HCT116 (cell line): ENCODE data around the gene TMPO.

Experiments used
- CBX3 ChIP-seq: IDR thresholded peaks from 2 replicates; pipeline ENCODE4 v1.6.1; 2012; ENCODE audit warnings: low read depth
- CTCF ChIP-seq, 3 experiments: fragments of 200-600 bp in 1 of 3; sonication (generic) in 1 of 3; IDR thresholded peaks in 2 of 3; conservative IDR thresholded peaks in 1 of 3; 2 replicates each; pipeline ENCODE4 v1.5.1; 2012 to 2017; ENCODE audit warnings: low read depth in 2 of 3, low read length in 2 of 3, antibody characterized with exemption in 1 of 3, borderline replicate concordance in 1 of 3, control low read depth in 1 of 3, mild to moderate bottlenecking in 1 of 3, mixed read lengths in 1 of 3, mixed run types in 1 of 3, moderate library complexity in 1 of 3; ENCODE audit not compliant: insufficient read depth in 1 of 3
- EZH2 ChIP-seq: fragments of 200-600 bp; sonication (generic); IDR thresholded peaks from 2 replicates; pipeline ENCODE4 v1.6.1; 2017; ENCODE audit warnings: antibody characterized with exemption, mixed run types
- EZH2phosphoT487 ChIP-seq: fragments of 200-600 bp; IDR thresholded peaks from 2 replicates; pipeline ENCODE4 v1.6.1; 2018; ENCODE audit warnings: antibody characterized with exemption, borderline replicate concordance
- POLR2A ChIP-seq: IDR thresholded peaks from 2 replicates; pipeline ENCODE4 v1.7.0; 2011; ENCODE audit warnings: borderline replicate concordance; ENCODE audit not compliant: insufficient read depth, insufficient read length; ENCODE audit errors: extremely low read depth
- POLR2AphosphoS5 ChIP-seq: IDR thresholded peaks from 2 replicates; pipeline ENCODE4 v1.6.1; 2011; ENCODE audit warnings: mild to moderate bottlenecking, low read depth, low read length, moderate library complexity
- RAD21 ChIP-seq: IDR thresholded peaks from 2 replicates; pipeline ENCODE4 v1.6.1; 2012; ENCODE audit warnings: low read depth, mild to moderate bottlenecking
- ZFX ChIP-seq: fragments of 450-650 bp; IDR thresholded peaks from 2 replicates; pipeline ENCODE4 v1.6.1; 2017
- ZNF274 ChIP-seq: fragments of 200-500 bp; sonication (Bioruptor generic); IDR thresholded peaks from 2 replicates; pipeline ENCODE4 v1.6.1; 2014; ENCODE audit warnings: mild to moderate bottlenecking, low read depth, low read length, inconsistent platforms

GRCh38 chr12:98519257-98519907 is 4.0 kb downstream of the TMPO start:
- TF ChIP-seq EZH2phosphoT487 (no peak), EZH2 (no peak), POLR2A (no peak), CTCF (IDR thresholded peaks at IDR 0.05 in 2 of 3, conservative IDR thresholded peaks at IDR 0.05 in 1 of 3; ENCODE audit: borderline replicate concordance in 1 of 3, insufficient read depth in 1 of 3, low read depth in 2 of 3, low read length in 2 of 3) (no peak), RAD21 (no peak), ZFX (no peak), ZNF274 (no peak), POLR2AphosphoS5 (no peak), CBX3 (no peak)
